Keratinocyte (primary cell): Measurements from ENCODE around the gene HNRNPA1.

Experiments used
- CTCF ChIP-seq, 3 experiments: IDR thresholded peaks in 1 of 3; conservative IDR thresholded peaks in 1 of 3; optimal IDR thresholded peaks in 1 of 3; 2 replicates in 2 of 3; 3 replicates in 1 of 3; pipeline versions ENCODE3 to v1.5.1; 2011; ENCODE audit warnings: low read length in 3 of 3, mild to moderate bottlenecking in 3 of 3, moderate library complexity in 2 of 3, control low read depth in 1 of 3, inconsistent platforms in 1 of 3; ENCODE audit not compliant: insufficient read depth in 2 of 3; ENCODE audit errors: extremely low read depth in 1 of 3
- EZH2 ChIP-seq: IDR thresholded peaks from one replicate; pipeline ENCODE4 v1.6.1; 2012; ENCODE audit warnings: inconsistent platforms, mild to moderate bottlenecking, low read length, moderate library complexity

DNA sequence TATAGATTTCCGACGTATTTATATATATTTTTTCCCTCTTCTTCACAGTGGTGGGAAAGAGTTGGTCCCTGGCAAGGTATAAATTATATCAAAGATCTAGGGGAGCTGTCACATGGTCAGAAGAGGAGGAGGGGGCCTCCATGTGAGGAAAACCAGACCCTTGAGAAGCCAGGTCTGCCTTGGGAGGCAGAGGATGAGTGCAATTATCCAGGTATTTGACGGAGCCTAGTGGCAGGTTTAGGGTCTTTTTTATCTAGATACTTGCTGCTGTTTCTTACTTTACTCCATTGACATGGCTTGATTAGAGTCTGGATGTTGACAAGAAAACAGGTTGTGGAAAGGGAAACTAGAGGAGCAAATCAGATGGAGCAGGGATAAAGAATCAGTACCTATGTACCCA is 49.9 kb downstream of the HNRNPA1 start:
- TF ChIP-seq CTCF (optimal IDR thresholded peaks at IDR 0.05 in 1 of 3, IDR thresholded peaks at IDR 0.05 in 1 of 3, conservative IDR thresholded peaks at IDR 0.05 in 1 of 3; ENCODE audit: extremely low read depth in 1 of 3, insufficient read depth in 2 of 3, low read length in 3 of 3) (no peak), EZH2 (no peak)
